HT-29 (cell line): ENCODE data around the gene CMSS1. TPM values are rescaled to one million over a fixed set of nuclear protein-coding genes. Genes with fewer than 3 reads are reported as not detected.
A peak's percentile ranks its signal among the peaks of the same experiment; 100 is the strongest.

ENCODE experiments used
- DNase-seq: peaks from one replicate; pipeline ENCODE4 v3.0.0-alpha.2; 2015; ENCODE audit warnings: low spot score
- total RNA-seq: library from RNA; depleted of rRNA; stranded (reverse); fragments of >200 nt; shearing (Covaris generic); gene quantifications from 2 replicates; pipeline ENCODE4 v1.2.3, GENCODE V29; 2014

CMSS1 gene
- total RNA-seq, 1 experiment from 2014 or later: 18.3 TPM

GRCh38 chr3:99852851-99853250 is 35.2 kb downstream of the CMSS1 start:
- no peak for DNase-seq

GRCh38 chr3:99854756-99855298 is 37.2 kb downstream of the CMSS1 start:
- no peak for DNase-seq

- no peak for DNase-seq
These were observed 38.2 kb downstream of the CMSS1 start for GRCh38 chr3:99855900-99856299.

GRCh38 chr3:99856437-99857220 is 39.0 kb downstream of the CMSS1 start:
- no peak for DNase-seq

- no peak for DNase-seq
These were observed 39.6 kb downstream of the CMSS1 start for GRCh38 chr3:99857278-99857677.

- DNase-seq: no peak
These were observed 40.8 kb downstream of the CMSS1 start for GRCh38 chr3:99858469-99858868.

GRCh38 chr3:99859825-99860224 is 42.2 kb downstream of the CMSS1 start:
- no peak for DNase-seq

- no peak for DNase-seq
These were observed 43.6 kb downstream of the CMSS1 start for GRCh38 chr3:99861216-99861615.

GRCh38 chr3:99862208-99862607 is 44.5 kb downstream of the CMSS1 start:
- no peak for DNase-seq

GRCh38 chr3:99863002-99863401 is 45.3 kb downstream of the CMSS1 start:
- DNase-seq: no peak

- no peak for DNase-seq
These were observed 45.9 kb downstream of the CMSS1 start for GRCh38 chr3:99863588-99863987.

- DNase-seq: no peak
These were observed 46.6 kb downstream of the CMSS1 start for GRCh38 chr3:99864289-99864688.

- DNase-seq: no peak
These were observed 47.7 kb downstream of the CMSS1 start for GRCh38 chr3:99865321-99865720.

GRCh38 chr3:99866261-99866761 is 48.6 kb downstream of the CMSS1 start:
- no peak for DNase-seq

GRCh38 chr3:99867594-99868310 is 50.1 kb downstream of the CMSS1 start:
- no peak for DNase-seq

- no peak for DNase-seq
These were observed 50.6 kb downstream of the CMSS1 start for GRCh38 chr3:99868311-99868646.

- DNase-seq: no peak
These were observed 52.0 kb downstream of the CMSS1 start for GRCh38 chr3:99869621-99870020.

GRCh38 chr3:99870712-99871111 is 53.0 kb downstream of the CMSS1 start:
- DNase-seq: no peak

GRCh38 chr3:99871231-99872045 is 53.8 kb downstream of the CMSS1 start:
- DNase-seq: peak; percentile 38

- no peak for DNase-seq
These were observed 55.2 kb downstream of the CMSS1 start for GRCh38 chr3:99872923-99873254.

- DNase-seq: no peak
These were observed 55.8 kb downstream of the CMSS1 start for GRCh38 chr3:99873269-99874102.
